Muscle of leg (tissue), 11 donors: ENCODE measurements around the gene GPR160. TPM values are rescaled to one million over a fixed set of nuclear protein-coding genes. Genes with fewer than 3 reads are reported as not detected.

ENCODE experiments used
- DNase-seq: peaks from one replicate; pipeline ENCODE4 v3.0.0; 2013
- H3K27ac ChIP-seq: one replicate; pipeline ENCODE4 v1.5.1; 2013; ENCODE audit warnings: mild to moderate bottlenecking, low read length, control low read depth
- H3K27me3 ChIP-seq: one replicate; pipeline ENCODE4 v1.6.1; 2013; ENCODE audit warnings: low read length; ENCODE audit not compliant: control insufficient read depth, insufficient read depth
- H3K36me3 ChIP-seq: one replicate; pipeline ENCODE4 v1.6.1; 2013; ENCODE audit warnings: low read length; ENCODE audit not compliant: control insufficient read depth, insufficient read depth
- H3K4me1 ChIP-seq: one replicate; pipeline ENCODE4 v1.6.1; 2013; ENCODE audit warnings: low read length; ENCODE audit not compliant: control insufficient read depth, insufficient read depth
- H3K4me3 ChIP-seq: one replicate; pipeline ENCODE4 v1.5.1; 2013; ENCODE audit warnings: low read length, control low read depth
- H3K9me3 ChIP-seq: replicated peaks from 2 replicates; pipeline ENCODE4 v1.6.1; 2013; ENCODE audit warnings: low read depth, low read length; ENCODE audit not compliant: control insufficient read depth
- WGBS: methylation state at CpG from one replicate; pipeline ENCODE4 v1.1.5; 2013; ENCODE audit warnings: missing lambda C conversion rate; ENCODE audit not compliant: insufficient coverage; 5-methylcytosine and 5-hydroxymethylcytosine counted together
- polyA plus RNA-seq, 8 donors: library from polyadenylated mRNA; unstranded; fragments of 120-200 nt; gene quantifications; one replicate each; pipeline versions ENCODE4 v1.2.1 to v1.2.3, GENCODE V29; 2013; ENCODE audit warnings: inconsistent platforms in 1 of 8, low replicate concordance in 1 of 8; ENCODE audit not compliant: insufficient read length in 8 of 8, insufficient read depth in 1 of 8
- total RNA-seq: library from RNA; stranded (reverse); fragments of 120-200 nt; gene quantifications from one replicate; pipeline ENCODE4 v1.2.4, GENCODE V29; 2013

The GPR160 gene
- total and polyA plus RNA-seq, 9 donors = 1.2 to 14.0 (median 2.8) TPM

DNA sequence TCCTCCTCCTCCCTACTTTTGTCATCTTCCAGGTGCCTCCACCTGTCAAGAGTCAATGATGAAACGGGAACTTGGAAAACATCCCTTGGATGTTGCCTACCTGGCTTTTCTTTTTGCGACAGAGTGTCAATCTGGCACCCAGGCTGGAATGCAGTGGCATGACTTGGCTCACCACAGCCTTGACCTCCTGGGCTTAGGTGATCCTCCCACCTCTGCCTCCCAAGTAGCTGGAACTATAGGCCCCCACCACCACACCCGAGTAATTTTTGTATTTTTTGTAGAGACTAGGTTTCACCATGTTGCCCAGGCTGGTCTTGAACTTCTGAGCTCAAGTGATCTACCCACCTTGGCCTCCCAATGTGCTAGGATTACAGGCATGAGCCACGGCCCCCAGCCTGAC is 42.8 kb downstream of the GPR160 start:
- Histone ChIP-seq H3K27me3 (no peaks in the 10 kb centered on the region), H3K9me3 (no peaks in the 10 kb centered on the region), H3K4me1 (no peaks in the 10 kb centered on the region), H3K27ac (no peak overlapping the region), H3K36me3 (no peaks in the 10 kb centered on the region), H3K4me3 (no peak overlapping the region)
- WGBS = 79% methylated on average over 2 of the region's 4 CpGs
- DNase-seq = no peak

DNA sequence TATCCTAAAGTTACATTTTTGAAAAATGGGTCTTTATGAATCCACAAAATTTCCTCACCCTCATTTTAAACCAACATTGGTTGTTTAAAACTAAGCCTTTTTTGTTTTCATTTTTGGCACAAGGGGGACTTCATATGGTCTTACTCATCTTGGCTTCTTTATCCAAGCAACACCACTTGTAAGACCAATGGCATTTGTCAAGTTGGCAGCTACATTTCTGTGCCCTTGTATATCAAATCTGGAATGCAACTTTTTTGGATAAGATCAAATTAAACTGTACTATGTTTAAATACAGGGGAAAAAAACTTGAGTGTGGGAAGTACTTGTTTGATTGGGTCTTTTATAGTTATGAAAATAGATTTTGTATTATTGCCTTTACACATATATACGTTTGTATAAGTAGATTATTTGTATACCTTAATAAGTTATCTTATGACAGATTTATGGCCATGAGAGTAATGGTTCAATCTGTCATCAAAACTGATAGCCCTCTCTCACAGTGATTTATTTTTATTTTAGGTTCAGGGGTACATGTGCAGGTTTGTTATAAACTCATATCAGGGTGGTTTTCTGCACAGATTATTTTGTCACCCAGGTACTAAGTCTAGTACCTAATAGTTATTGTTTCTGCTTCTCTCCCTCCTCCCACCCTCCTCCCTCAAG is 43.4 kb downstream of the GPR160 start:
- no peak overlapping the region for H3K4me3 ChIP-seq
- peak; percentile 44 for DNase-seq
- WGBS = no CpG with 5 or more reads among the region's 1 CpG
- no peaks in the 10 kb centered on the region for H3K9me3 ChIP-seq
- no peaks in the 10 kb centered on the region for H3K27me3 ChIP-seq
- H3K27ac ChIP-seq = no peak overlapping the region
- no peaks in the 10 kb centered on the region for H3K4me1 ChIP-seq
- H3K36me3 ChIP-seq = peaks cover 1% of the 10 kb centered on the region

DNA sequence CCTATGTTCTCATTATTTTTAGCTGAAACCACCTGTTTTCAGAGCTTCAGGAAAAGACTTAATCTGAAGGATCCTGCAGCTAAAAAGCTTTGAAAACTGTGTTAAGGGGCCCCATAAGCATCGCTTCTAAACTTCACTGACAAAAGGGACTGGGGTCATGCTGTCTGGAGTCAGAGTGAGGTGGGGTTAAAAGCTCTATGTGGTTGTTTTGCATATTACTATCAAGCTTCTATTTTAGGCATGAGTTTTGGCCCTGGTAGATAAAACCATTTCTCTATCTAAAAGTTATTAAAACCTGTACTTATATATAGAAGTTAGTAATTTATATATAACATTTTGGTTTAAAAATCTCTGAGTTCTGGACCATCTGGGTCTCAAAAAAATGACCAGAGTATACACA is 45.5 kb downstream of the GPR160 start:
- H3K36me3 ChIP-seq = peaks cover 6% of the 10 kb centered on the region

DNA sequence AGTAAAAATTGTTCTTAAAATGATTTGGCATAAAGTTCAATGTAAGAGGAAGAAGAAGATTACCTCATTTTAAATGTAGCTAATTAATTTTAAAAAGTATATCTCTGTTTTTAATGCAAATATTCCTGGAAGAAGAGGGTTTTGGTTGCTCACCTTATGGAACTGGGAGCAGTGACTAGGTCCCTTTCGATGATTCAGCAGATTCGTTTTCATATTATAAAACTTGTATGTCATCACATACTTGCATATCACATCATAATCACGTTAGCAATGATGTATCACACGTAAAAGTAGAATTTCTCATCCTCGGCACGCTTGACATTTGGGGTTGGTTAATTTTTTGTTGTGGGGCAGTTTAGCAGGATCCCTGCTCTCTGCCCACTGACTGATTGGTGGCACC is 47.6 kb downstream of the GPR160 start:
- Histone ChIP-seq H3K9me3 (no peaks in the 10 kb centered on the region), H3K4me1 (no peaks in the 10 kb centered on the region), H3K27me3 (no peaks in the 10 kb centered on the region), H3K4me3 (no peak overlapping the region), H3K27ac (no peak overlapping the region), H3K36me3 (peaks cover 6% of the 10 kb centered on the region)
- no CpG with 5 or more reads among the region's 6 CpGs for WGBS
- no peak for DNase-seq

More for the DNA sequence above, 45.5 kb downstream of the GPR160 start:
- no peak for DNase-seq
- no peak overlapping the region for H3K4me3 ChIP-seq
- H3K27me3 ChIP-seq = no peaks in the 10 kb centered on the region
- WGBS = no CpG with 5 or more reads among the region's 1 CpG
- H3K9me3 ChIP-seq = no peaks in the 10 kb centered on the region
- no peaks in the 10 kb centered on the region for H3K4me1 ChIP-seq
- no peak overlapping the region for H3K27ac ChIP-seq

DNA sequence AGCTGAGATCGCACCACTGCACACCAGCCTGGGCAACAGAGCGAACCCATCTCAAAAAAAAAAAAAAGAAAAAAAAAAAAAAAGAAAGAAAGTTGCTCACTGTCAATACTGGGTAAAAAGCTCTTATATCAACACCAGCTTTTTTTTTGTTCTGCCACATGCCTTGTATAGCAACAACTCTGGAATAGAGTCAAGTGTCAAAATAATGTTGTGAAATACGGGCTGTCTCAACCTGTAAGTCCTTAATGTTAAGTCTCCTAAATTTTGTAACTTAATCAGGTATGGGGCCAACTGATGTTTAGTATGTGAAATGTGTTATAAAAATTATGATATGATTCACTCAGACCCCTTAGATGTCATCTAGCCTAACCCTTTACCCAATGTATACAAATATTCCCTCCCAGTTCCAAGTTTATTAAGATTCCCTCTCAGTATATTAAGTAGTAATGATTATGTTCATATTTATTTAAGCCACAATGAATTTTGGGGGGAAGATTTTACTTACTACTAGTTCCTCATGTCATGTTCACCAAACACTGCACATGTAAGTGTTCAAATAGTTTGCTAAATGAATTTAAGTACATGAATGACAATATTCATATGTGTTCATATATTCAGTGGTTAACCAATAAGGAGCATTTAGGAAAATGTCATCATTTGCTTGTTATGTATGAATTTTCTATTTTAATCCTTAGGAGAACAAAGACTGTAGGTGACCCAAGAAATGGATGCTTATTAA is 52.2 kb downstream of the GPR160 start:
- WGBS = no CpG with 5 or more reads among the region's 3 CpGs
- no peak overlapping the region for H3K27ac ChIP-seq
- no peak overlapping the region for H3K4me3 ChIP-seq
- no peaks in the 10 kb centered on the region for H3K9me3 ChIP-seq
- no peaks in the 10 kb centered on the region for H3K27me3 ChIP-seq
- H3K4me1 ChIP-seq = no peaks in the 10 kb centered on the region
- peaks cover 11% of the 10 kb centered on the region for H3K36me3 ChIP-seq
- DNase-seq = no peak

DNA sequence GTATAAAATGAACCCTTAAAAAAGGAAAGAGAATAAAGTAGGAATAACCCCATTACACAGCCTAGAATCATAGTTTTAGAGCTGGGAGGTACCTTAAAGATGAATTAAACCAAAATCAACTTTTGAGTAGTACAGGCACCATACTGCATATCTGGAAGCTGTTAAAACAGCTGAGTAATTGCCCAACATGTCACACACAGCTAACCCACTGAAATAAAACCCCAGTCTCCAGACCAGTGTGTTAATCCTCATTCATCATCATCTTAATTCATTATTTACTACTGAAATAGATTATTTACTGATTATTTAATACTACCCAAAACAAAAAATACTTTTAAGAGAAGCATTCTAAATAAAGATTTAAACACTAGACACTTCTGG is 52.8 kb downstream of the GPR160 start:
- Histone ChIP-seq H3K9me3 (no peaks in the 10 kb centered on the region), H3K4me1 (no peaks in the 10 kb centered on the region), H3K4me3 (no peak overlapping the region), H3K27ac (no peak overlapping the region), H3K36me3 (peaks cover 11% of the 10 kb centered on the region), H3K27me3 (no peaks in the 10 kb centered on the region)
- DNase-seq = no peak

DNA sequence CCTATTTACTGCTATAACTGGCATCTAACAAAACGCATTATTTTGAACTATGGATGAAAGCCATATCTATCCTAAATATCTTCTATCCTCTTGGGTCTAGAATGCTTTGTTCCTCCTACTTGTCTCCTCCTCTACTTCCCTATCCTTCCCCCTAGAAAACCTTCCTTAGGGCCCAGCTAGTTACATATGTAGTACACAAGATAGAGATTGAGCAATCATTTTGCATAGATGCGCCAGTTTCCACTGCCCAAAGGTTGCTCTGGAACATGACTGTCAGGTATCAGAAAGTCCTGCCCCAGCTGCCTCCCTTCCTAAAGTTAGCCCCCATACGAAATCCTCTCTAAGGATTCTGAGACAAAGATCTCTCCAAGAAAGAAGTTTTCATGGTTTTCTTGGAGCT is 55.1 kb downstream of the GPR160 start:
- Histone ChIP-seq H3K27me3 (no peaks in the 10 kb centered on the region), H3K9me3 (no peaks in the 10 kb centered on the region), H3K4me3 (no peak overlapping the region), H3K4me1 (no peaks in the 10 kb centered on the region), H3K36me3 (peaks cover 12% of the 10 kb centered on the region), H3K27ac (no peak overlapping the region)
- DNase-seq = no peak
- no CpG with 5 or more reads among the region's 3 CpGs for WGBS

DNA sequence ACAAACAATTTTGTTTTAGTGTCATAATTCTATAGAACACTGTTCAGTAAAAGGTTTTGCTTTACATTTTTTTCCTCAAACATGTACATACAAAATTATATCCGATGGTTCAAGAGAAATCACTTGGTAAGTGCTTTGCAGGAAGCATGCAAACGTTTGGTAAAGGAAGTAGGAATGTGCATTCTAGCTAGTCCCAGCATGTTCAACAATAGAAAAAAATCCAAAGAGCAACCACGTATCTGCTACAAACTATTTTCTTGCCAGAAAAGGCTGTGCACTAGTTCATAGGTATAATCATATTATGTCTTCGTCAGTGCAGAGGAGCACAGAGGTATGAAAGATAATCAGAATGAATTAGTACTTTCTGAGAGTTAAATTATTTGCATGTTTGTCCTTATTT is 58.0 kb downstream of the GPR160 start:
- no peaks in the 10 kb centered on the region for H3K9me3 ChIP-seq
- no peaks in the 10 kb centered on the region for H3K27me3 ChIP-seq
- WGBS = no CpG with 5 or more reads among the region's 4 CpGs
- no peak overlapping the region for H3K4me3 ChIP-seq
- H3K27ac ChIP-seq = no peak overlapping the region
- H3K4me1 ChIP-seq = no peaks in the 10 kb centered on the region
- no peak for DNase-seq
- H3K36me3 ChIP-seq = peaks cover 16% of the 10 kb centered on the region

DNA sequence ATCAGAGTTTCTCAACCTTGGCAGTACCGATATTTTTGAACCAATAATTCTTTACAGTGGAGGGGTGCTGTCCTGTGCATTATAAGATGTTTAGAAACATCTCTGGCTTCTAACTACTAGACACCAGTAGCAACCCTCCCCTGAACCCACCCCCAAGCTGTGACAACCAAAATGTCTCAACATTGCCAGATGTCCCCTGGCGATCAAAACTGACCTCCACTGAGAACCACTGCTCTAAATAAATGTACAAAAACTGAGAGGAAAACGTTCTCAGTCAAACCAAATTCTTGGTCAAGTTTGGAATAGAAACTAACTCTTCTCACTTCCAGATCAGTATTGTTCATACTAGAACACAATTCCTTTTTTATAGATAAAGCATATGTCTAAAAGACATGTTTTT is 58.5 kb downstream of the GPR160 start:
- Histone ChIP-seq H3K4me1 (no peaks in the 10 kb centered on the region), H3K9me3 (no peaks in the 10 kb centered on the region), H3K27me3 (no peaks in the 10 kb centered on the region), H3K36me3 (peaks cover 17% of the 10 kb centered on the region), H3K27ac (no peak overlapping the region), H3K4me3 (no peak overlapping the region)
- WGBS = 100% methylated on average over 1 of the region's 3 CpGs
- DNase-seq = no peak

DNA sequence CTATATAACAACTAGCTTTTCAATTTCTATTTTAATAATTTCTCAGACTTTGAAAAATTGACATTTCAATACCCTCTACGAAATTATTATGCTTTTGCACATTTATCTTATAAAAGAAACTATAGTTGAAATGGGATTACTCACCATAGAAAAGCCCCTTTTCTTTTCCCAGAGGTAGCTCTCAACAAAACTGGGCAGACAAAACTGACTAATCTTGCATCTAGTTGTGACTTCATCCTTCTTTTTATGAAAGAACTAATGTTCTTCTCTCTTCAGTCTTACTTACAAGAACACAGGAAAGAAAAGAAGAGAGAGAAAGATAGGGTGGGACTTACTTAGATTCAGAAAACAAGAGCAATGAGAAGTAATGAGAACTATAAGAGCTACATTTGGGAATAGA is 61.0 kb downstream of the GPR160 start:
- no peak for DNase-seq
- WGBS = no CpG with 5 or more reads among the region's 1 CpG
- H3K4me3 ChIP-seq = no peak overlapping the region
- peaks cover 24% of the 10 kb centered on the region for H3K36me3 ChIP-seq
- H3K9me3 ChIP-seq = no peaks in the 10 kb centered on the region
- H3K27me3 ChIP-seq = no peaks in the 10 kb centered on the region
- H3K27ac ChIP-seq = no peak overlapping the region
- H3K4me1 ChIP-seq = no peaks in the 10 kb centered on the region
